HEK293T (cell line): ENCODE measurements around the gene FGF22.

Experiments
- ARNT ChIP-seq: fragments of 450-650 bp; IDR thresholded peaks from 2 replicates; pipeline ENCODE4 v1.6.1; 2017; ENCODE audit warnings: mild to moderate bottlenecking
- BHLHE40 ChIP-seq: fragments of 450-650 bp; IDR thresholded peaks from 2 replicates; pipeline ENCODE4 v1.6.1; 2016; ENCODE audit warnings: mild to moderate bottlenecking, moderate library complexity, borderline replicate concordance
- ELF4 ChIP-seq: fragments of 450-650 bp; IDR thresholded peaks from 2 replicates; pipeline ENCODE4 v1.6.1; 2017; ENCODE audit warnings: antibody characterized with exemption
- FOXK2 ChIP-seq: fragments of 450-650 bp; IDR thresholded peaks from 2 replicates; pipeline ENCODE4 v1.6.1; 2016; ENCODE audit warnings: mild to moderate bottlenecking
- FOXM1 ChIP-seq: fragments of 450-650 bp; IDR thresholded peaks from 2 replicates; pipeline ENCODE4 v1.6.1; 2017; ENCODE audit warnings: mild to moderate bottlenecking, borderline replicate concordance
- HDGF ChIP-seq: fragments of 450-650 bp; IDR thresholded peaks from 2 replicates; pipeline ENCODE4 v1.6.1; 2017; ENCODE audit warnings: antibody characterized with exemption, borderline replicate concordance
- L3MBTL2 ChIP-seq: fragments of 450-650 bp; conservative IDR thresholded peaks from 2 replicates; pipeline ENCODE4 v1.6.1; 2016; ENCODE audit warnings: mild to moderate bottlenecking
- SP1 ChIP-seq: fragments of 450-650 bp; IDR thresholded peaks from 2 replicates; pipeline ENCODE4 v1.6.1; 2017
- TARDBP ChIP-seq: fragments of 450-650 bp; IDR thresholded peaks from 2 replicates; pipeline ENCODE4 v1.6.1; 2016

- TF ChIP-seq FOXK2, result no peak
- TF ChIP-seq HDGF, result no peak
- TF ChIP-seq L3MBTL2, result no peak
- TF ChIP-seq ARNT, result no peak
- no peak for TF ChIP-seq BHLHE40
- no peak for TF ChIP-seq SP1
- no peak for TF ChIP-seq FOXM1
- no peak for TF ChIP-seq TARDBP
- TF ChIP-seq ELF4, result no peak
These were observed 9.5 kb upstream of the FGF22 start for GRCh38 chr19:629961-630714.
